Activated naive CD8-positive, alpha-beta T cell treated with anti-CD3 and anti-CD28 coated beads for 36 hours (primary cell): ENCODE results near the gene TMEM121. TPM values are rescaled to one million over a fixed set of nuclear protein-coding genes. Genes with fewer than 3 reads are reported as not detected.

ENCODE experiments used
- DNase-seq: peaks from one replicate; pipeline ENCODE4 v3.0.0; 2021
- H3K27ac Mint-ChIP-seq: one replicate; pipeline ENCODE4 v1.8.0; 2022; ENCODE audit warnings: mild to moderate bottlenecking, moderate library complexity, mixed read lengths
- H3K27me3 Mint-ChIP-seq: one replicate; pipeline ENCODE4 v1.8.0; 2022; ENCODE audit warnings: mild to moderate bottlenecking, mixed read lengths
- H3K36me3 Mint-ChIP-seq: one replicate; pipeline ENCODE4 v1.8.0; 2021; ENCODE audit warnings: mild to moderate bottlenecking, mixed read lengths
- H3K4me1 Mint-ChIP-seq: one replicate; pipeline ENCODE4 v1.8.0; 2021; ENCODE audit warnings: mixed read lengths
- H3K4me3 Mint-ChIP-seq: one replicate; pipeline ENCODE4 v1.8.0; 2022; ENCODE audit warnings: mild to moderate bottlenecking, moderate library complexity, mixed read lengths
- H3K9me3 Mint-ChIP-seq: one replicate; pipeline ENCODE4 v1.8.0; 2022; ENCODE audit warnings: mixed read lengths
- total RNA-seq, 2 experiments: library from RNA; stranded (reverse); gene quantifications; one replicate each; pipeline ENCODE4 v1.2.3, GENCODE V29; 2021

Gene TMEM121
- total RNA-seq, 2 experiments from 2014 or later: 16.7 to 16.8 TPM

- no peak for DNase-seq
- H3K36me3 Mint-ChIP-seq: no peaks in the 10 kb centered on the region
- no peak overlapping the region for H3K4me3 Mint-ChIP-seq
- H3K9me3 Mint-ChIP-seq: no peaks in the 10 kb centered on the region
- H3K27ac Mint-ChIP-seq: no peak overlapping the region
- no peaks in the 10 kb centered on the region for H3K4me1 Mint-ChIP-seq
- H3K27me3 Mint-ChIP-seq: peaks cover 9% of the 10 kb centered on the region
These were observed 25.7 kb upstream of the TMEM121 start for GRCh38 chr14:105500726-105501101.

- Mint-ChIP-seq H3K27me3 (peaks cover 16% of the 10 kb centered on the region), H3K36me3 (no peaks in the 10 kb centered on the region), H3K4me1 (no peaks in the 10 kb centered on the region), H3K9me3 (no peaks in the 10 kb centered on the region), H3K27ac (no peak overlapping the region), H3K4me3 (no peak overlapping the region)
- no peak for DNase-seq
These were observed 24.7 kb upstream of the TMEM121 start for GRCh38 chr14:105501504-105502291.

GRCh38 chr14:105502446-105503295 lies 23.7 kb upstream of the TMEM121 start:
- no peaks in the 10 kb centered on the region for H3K36me3 Mint-ChIP-seq
- H3K4me1 Mint-ChIP-seq: no peaks in the 10 kb centered on the region
- H3K27me3 Mint-ChIP-seq: peaks cover 24% of the 10 kb centered on the region
- no peak overlapping the region for H3K4me3 Mint-ChIP-seq
- H3K27ac Mint-ChIP-seq: no peak overlapping the region
- DNase-seq: no peak
- no peaks in the 10 kb centered on the region for H3K9me3 Mint-ChIP-seq

DNA sequence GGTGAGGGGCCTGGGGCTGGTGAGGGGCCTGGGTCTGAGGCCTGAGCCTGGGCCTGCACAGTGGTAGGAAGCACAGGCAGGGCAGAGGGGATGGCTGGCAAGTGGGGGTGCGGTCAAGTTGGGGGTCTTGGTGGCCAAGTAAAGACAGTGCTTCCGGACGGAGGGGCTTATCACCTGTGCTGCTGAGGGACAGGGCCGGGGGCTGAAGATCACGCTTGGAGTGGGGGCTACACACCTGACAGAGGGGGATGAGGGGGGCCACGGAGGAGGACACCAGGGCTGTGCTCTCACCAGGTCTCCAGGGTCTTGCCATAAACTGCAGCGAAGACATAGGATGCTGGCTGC lies 23.1 kb upstream of the TMEM121 start:
- H3K27ac Mint-ChIP-seq: no peak overlapping the region
- no peaks in the 10 kb centered on the region for H3K4me1 Mint-ChIP-seq
- no peak for DNase-seq
- no peaks in the 10 kb centered on the region for H3K36me3 Mint-ChIP-seq
- H3K4me3 Mint-ChIP-seq: no peak overlapping the region
- no peaks in the 10 kb centered on the region for H3K9me3 Mint-ChIP-seq
- H3K27me3 Mint-ChIP-seq: peaks cover 30% of the 10 kb centered on the region

- H3K4me1 Mint-ChIP-seq: no peaks in the 10 kb centered on the region
- H3K4me3 Mint-ChIP-seq: no peak overlapping the region
- no peaks in the 10 kb centered on the region for H3K9me3 Mint-ChIP-seq
- no peak for DNase-seq
- no peak overlapping the region for H3K27ac Mint-ChIP-seq
- peaks cover 37% of the 10 kb centered on the region for H3K27me3 Mint-ChIP-seq
- no peaks in the 10 kb centered on the region for H3K36me3 Mint-ChIP-seq
These were observed 22.3 kb upstream of the TMEM121 start for GRCh38 chr14:105503935-105504692.

- Mint-ChIP-seq H3K27ac (no peak overlapping the region), H3K4me3 (no peak overlapping the region), H3K4me1 (no peaks in the 10 kb centered on the region), H3K27me3 (peaks cover 37% of the 10 kb centered on the region), H3K36me3 (no peaks in the 10 kb centered on the region), H3K9me3 (no peaks in the 10 kb centered on the region)
- DNase-seq: no peak
These were observed 21.3 kb upstream of the TMEM121 start for GRCh38 chr14:105505101-105505500.

GRCh38 chr14:105507247-105507646 lies 19.1 kb upstream of the TMEM121 start:
- Mint-ChIP-seq H3K4me1 (no peaks in the 10 kb centered on the region), H3K27me3 (peaks cover 42% of the 10 kb centered on the region), H3K4me3 (no peak overlapping the region), H3K36me3 (no peaks in the 10 kb centered on the region), H3K27ac (no peak overlapping the region), H3K9me3 (no peaks in the 10 kb centered on the region)
- no peak for DNase-seq

GRCh38 chr14:105508069-105508468 lies 18.3 kb upstream of the TMEM121 start:
- Mint-ChIP-seq H3K27me3 (peaks cover 42% of the 10 kb centered on the region), H3K27ac (no peak overlapping the region), H3K9me3 (no peaks in the 10 kb centered on the region), H3K4me3 (no peak overlapping the region), H3K4me1 (no peaks in the 10 kb centered on the region), H3K36me3 (no peaks in the 10 kb centered on the region)
- DNase-seq: no peak

DNA sequence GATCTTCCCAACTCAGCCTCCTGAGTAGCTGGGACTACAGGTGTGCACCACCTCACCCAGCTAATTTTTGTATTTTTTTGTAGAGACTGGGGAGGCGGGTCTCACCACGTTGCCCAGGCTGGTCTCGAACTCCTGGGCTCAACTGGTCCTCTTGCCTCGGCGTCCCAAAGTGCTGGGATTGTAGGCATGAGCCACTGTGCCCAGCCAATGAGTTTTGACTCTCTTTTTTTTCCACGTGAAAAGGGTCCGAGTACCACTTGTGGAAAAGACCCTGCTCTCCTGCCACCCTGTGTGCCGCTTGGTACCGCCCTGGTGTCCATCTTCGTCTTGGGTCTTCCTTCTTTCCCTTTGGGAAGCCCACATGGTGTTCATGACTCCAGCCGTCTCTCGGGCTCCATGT lies 17.8 kb upstream of the TMEM121 start:
- DNase-seq: no peak
- no peak overlapping the region for H3K27ac Mint-ChIP-seq
- no peaks in the 10 kb centered on the region for H3K4me1 Mint-ChIP-seq
- no peak overlapping the region for H3K4me3 Mint-ChIP-seq
- no peaks in the 10 kb centered on the region for H3K36me3 Mint-ChIP-seq
- H3K9me3 Mint-ChIP-seq: no peaks in the 10 kb centered on the region
- H3K27me3 Mint-ChIP-seq: peaks cover 40% of the 10 kb centered on the region

- Mint-ChIP-seq H3K4me3 (no peak overlapping the region), H3K27ac (no peak overlapping the region), H3K27me3 (peaks cover 51% of the 10 kb centered on the region), H3K9me3 (no peaks in the 10 kb centered on the region), H3K4me1 (no peaks in the 10 kb centered on the region), H3K36me3 (no peaks in the 10 kb centered on the region)
- DNase-seq: no peak
These were observed 9.3 kb upstream of the TMEM121 start for GRCh38 chr14:105517096-105517495.

DNA sequence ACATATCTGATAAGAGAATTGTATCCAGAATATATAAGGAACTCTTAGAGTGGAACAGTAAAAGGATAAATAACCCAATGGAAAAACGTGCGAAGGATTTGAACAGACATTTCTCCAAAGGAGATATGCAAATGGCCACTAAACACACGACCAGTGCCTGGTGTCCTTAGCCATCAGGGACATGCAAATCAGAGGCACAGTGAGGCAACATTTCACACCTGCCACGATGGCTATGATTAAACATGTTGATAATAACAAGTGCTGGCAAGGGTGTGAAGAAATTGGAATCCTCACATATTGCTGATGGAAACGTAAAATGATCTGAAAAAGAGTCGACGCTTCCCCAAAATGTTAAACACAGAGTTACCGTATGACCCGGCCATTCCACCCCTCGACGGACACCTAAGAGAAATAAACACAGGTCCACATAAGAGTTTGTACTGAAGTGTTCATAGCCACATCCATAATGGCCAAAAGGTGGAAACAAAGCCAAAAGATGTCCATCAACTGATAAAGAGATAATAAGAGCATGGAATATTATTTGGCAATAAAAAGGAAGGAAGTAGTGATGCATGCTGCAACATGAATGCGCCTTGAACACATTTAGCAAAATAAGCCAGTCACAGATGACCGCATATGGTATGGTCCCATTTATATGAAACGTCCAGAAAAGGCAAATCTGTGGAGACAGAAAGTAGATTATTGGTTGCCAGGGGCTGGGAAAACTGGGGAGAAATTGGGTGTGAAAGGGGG lies 6.3 kb upstream of the TMEM121 start:
- DNase-seq: no peak
- no peak overlapping the region for H3K27ac Mint-ChIP-seq
- H3K9me3 Mint-ChIP-seq: peaks cover 7% of the 10 kb centered on the region
- peaks cover 2% of the 10 kb centered on the region for H3K36me3 Mint-ChIP-seq
- no peak overlapping the region for H3K4me3 Mint-ChIP-seq
- peaks cover 59% of the 10 kb centered on the region for H3K27me3 Mint-ChIP-seq
- H3K4me1 Mint-ChIP-seq: no peaks in the 10 kb centered on the region

DNA sequence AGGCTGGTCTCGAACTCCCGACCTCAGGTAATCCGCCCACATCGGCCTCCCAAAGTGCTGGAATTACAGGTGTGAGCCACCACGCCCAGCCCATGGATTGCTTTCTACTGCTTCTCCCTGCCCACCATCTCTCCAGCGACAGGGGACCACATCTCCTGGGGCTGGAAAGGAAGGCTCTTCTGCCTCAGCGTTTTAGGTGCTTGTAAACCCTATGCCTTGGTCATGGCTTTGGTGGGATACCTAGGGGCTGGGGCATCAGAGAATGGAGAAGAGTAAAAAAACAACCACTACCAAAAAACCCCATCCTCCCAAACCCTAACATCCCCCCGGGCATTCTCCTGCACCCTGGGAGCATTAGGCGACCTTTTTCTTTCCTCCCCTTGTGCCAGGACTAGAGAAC lies 1.1 kb upstream of the TMEM121 start:
- H3K4me3 Mint-ChIP-seq: no peak overlapping the region
- DNase-seq: no peak
- H3K36me3 Mint-ChIP-seq: peaks cover 23% of the 10 kb centered on the region
- H3K27ac Mint-ChIP-seq: no peak overlapping the region
- peaks cover 13% of the 10 kb centered on the region for H3K4me1 Mint-ChIP-seq
- H3K9me3 Mint-ChIP-seq: peaks cover 7% of the 10 kb centered on the region
- peaks cover 29% of the 10 kb centered on the region for H3K27me3 Mint-ChIP-seq

DNA sequence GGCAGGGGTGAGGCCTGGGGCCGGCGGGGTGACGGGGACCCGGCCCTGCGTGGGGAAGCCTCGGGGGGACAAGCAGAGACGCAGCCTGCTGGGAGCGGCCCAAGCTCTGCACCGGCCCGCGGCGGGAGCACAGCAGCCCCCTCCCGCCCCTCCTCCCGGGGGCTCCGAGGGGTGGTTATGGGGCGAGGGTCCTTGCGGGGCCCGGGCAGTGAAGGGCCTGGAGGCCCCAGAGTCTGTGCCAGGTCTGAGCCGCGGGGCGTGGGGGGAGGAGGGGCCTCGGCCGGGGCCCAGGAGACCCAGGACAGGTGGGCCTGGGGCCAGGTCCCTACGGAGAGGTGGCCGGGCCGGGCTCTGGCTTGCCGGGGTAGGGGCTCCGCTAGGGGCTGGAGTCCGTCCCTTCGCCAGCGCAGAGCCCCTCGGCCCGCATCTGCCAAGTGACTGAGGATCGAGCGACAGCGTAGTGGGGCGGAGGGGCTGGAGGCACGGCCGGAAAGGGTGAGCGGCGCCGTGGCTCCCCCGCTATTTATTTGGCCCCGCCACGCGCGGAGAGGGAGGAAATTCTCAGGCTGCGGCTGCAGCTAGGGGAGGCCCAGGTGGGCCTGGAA lies 495 bp downstream of the TMEM121 start:
- Mint-ChIP-seq H3K4me3 (peak overlapping the region; percentile 86), H3K36me3 (peaks cover 24% of the 10 kb centered on the region), H3K27me3 (peaks cover 23% of the 10 kb centered on the region), H3K9me3 (peaks cover 7% of the 10 kb centered on the region), H3K4me1 (peaks cover 16% of the 10 kb centered on the region), H3K27ac (peak overlapping the region; percentile 80)
- DNase-seq: no peak

DNA sequence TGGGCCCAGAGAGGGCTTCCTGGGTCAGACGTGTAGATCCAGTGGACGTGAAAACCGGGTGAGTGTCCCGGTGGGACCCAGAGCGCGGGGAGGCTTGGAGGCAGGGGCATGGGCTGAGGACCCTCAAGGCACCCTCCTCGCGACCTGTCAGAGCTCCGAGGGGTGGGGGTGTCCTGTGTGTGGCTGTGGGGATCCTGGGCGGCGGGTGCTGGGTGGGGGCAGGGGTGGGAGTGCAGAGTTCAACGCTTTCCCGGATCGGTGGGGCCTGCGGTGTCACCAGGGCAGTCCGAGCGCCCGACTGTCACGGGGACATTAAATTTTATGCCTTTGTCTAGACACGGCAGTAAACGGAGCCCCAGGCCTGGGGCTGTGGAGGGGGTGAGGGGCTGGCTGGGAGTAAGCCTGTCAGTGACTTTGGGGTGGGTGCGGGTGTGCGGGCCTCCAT lies 1.0 kb downstream of the TMEM121 start:
- Mint-ChIP-seq H3K9me3 (peaks cover 7% of the 10 kb centered on the region), H3K27me3 (peaks cover 23% of the 10 kb centered on the region), H3K4me3 (peak overlapping the region; percentile 86), H3K27ac (peak overlapping the region; percentile 80), H3K4me1 (peaks cover 18% of the 10 kb centered on the region), H3K36me3 (peaks cover 24% of the 10 kb centered on the region)
- no peak for DNase-seq
